HFFc6 (cell line): ENCODE measurements around the gene FSTL5. TPM values are rescaled to one million over a fixed set of nuclear protein-coding genes. Genes with fewer than 3 reads are reported as not detected.

Source experiments
- DNase-seq: peaks from one replicate; pipeline ENCODE4 v3.0.0-alpha.2; 2018
- H3K27ac Mint-ChIP-seq: 2 replicates; pipeline ENCODE4 v1.8.0; 2020; ENCODE audit warnings: mild to moderate bottlenecking, mixed read lengths
- H3K27me3 Mint-ChIP-seq: 2 replicates; pipeline ENCODE4 v1.8.0; 2021; ENCODE audit warnings: mild to moderate bottlenecking, moderate library complexity, mixed read lengths; ENCODE audit not compliant: insufficient read depth
- H3K36me3 Mint-ChIP-seq: 2 replicates; pipeline ENCODE4 v1.8.0; 2021; ENCODE audit warnings: low read depth, mixed read lengths
- H3K4me1 Mint-ChIP-seq: 2 replicates; pipeline ENCODE4 v1.8.0; 2020; ENCODE audit warnings: low read depth, mixed read lengths
- H3K4me3 Mint-ChIP-seq: 2 replicates; pipeline ENCODE4 v1.8.0; 2020; ENCODE audit warnings: mild to moderate bottlenecking, moderate library complexity, mixed read lengths
- H3K9me3 Mint-ChIP-seq: 2 replicates; pipeline ENCODE4 v1.8.0; 2020; ENCODE audit warnings: mild to moderate bottlenecking, mixed read lengths
- total RNA-seq, 6 experiments: library from RNA; stranded (reverse); fragmentation: NEBNext Ultra II Directional; extraction: Animal tissue kit (Norgen Biotek cat#: 25700); gene quantifications; 2 replicates in 1 of 6; 3 replicates in 5 of 6; pipeline ENCODE4 v1.2.3, GENCODE V29; 2021
- TF ChIP-seq, protein P1 (sequence below): fragments of 200-600 bp; sonication (generic); IDR thresholded peaks from 2 replicates; pipeline ENCODE4 v1.5.0; 2021; ENCODE audit warnings: antibody characterized with exemption, mild to moderate bottlenecking

FSTL5 gene
- total RNA-seq, 6 experiments from 2014 or later, result not detected

GRCh38 chr4:161463436-161463835 is 700.4 kb downstream of the FSTL5 start:
- Mint-ChIP-seq H3K27me3 (no peaks in the 10 kb centered on the region), H3K27ac (no peak overlapping the region), H3K9me3 (peaks cover 19% of the 10 kb centered on the region), H3K4me3 (no peak overlapping the region), H3K36me3 (no peaks in the 10 kb centered on the region), H3K4me1 (no peaks in the 10 kb centered on the region)
- DNase-seq, result no peak
- TF ChIP-seq, protein P1, sequence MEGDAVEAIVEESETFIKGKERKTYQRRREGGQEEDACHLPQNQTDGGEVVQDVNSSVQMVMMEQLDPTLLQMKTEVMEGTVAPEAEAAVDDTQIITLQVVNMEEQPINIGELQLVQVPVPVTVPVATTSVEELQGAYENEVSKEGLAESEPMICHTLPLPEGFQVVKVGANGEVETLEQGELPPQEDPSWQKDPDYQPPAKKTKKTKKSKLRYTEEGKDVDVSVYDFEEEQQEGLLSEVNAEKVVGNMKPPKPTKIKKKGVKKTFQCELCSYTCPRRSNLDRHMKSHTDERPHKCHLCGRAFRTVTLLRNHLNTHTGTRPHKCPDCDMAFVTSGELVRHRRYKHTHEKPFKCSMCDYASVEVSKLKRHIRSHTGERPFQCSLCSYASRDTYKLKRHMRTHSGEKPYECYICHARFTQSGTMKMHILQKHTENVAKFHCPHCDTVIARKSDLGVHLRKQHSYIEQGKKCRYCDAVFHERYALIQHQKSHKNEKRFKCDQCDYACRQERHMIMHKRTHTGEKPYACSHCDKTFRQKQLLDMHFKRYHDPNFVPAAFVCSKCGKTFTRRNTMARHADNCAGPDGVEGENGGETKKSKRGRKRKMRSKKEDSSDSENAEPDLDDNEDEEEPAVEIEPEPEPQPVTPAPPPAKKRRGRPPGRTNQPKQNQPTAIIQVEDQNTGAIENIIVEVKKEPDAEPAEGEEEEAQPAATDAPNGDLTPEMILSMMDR, result no peak

DNA sequence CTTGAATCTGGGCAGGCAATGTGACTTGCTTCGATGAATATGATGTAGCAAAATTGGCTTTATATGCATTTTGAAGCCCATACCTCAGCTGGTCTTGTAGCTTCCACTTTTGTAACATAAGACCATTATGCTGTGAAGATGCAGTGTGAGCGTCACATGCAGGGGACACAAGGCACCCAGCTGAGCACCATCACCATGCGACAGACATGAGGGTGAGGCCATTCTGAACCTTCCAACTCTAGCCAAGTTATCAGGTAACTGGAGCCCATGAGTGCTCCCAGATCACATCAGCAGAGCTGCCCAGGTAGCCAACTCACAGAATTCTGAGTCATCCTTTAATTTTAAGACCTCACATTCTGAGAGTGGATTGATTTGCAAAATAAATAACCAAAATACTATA is 705.9 kb downstream of the FSTL5 start:
- H3K4me1 Mint-ChIP-seq, result no peaks in the 10 kb centered on the region
- no peak for DNase-seq
- TF ChIP-seq, protein P1, result no peak
- no peaks in the 10 kb centered on the region for H3K36me3 Mint-ChIP-seq
- no peak overlapping the region for H3K27ac Mint-ChIP-seq
- no peaks in the 10 kb centered on the region for H3K27me3 Mint-ChIP-seq
- peaks cover 12% of the 10 kb centered on the region for H3K9me3 Mint-ChIP-seq
- no peak overlapping the region for H3K4me3 Mint-ChIP-seq

- Mint-ChIP-seq H3K9me3 (peaks cover 7% of the 10 kb centered on the region; the same call in 1 of the 2 replicates), H3K27me3 (no peaks in the 10 kb centered on the region), H3K4me3 (no peak overlapping the region), H3K27ac (no peak overlapping the region), H3K36me3 (no peaks in the 10 kb centered on the region), H3K4me1 (no peaks in the 10 kb centered on the region)
- TF ChIP-seq, protein P1, result no peak
- no peak for DNase-seq
These were observed 706.5 kb downstream of the FSTL5 start for GRCh38 chr4:161457311-161457710.

- DNase-seq, result no peak
These were observed 708.9 kb downstream of the FSTL5 start for GRCh38 chr4:161454860-161455259.

GRCh38 chr4:161448550-161449180 is 715.1 kb downstream of the FSTL5 start:
- peaks cover 13% of the 10 kb centered on the region for H3K9me3 Mint-ChIP-seq
- no peaks in the 10 kb centered on the region for H3K4me1 Mint-ChIP-seq
- H3K4me3 Mint-ChIP-seq, result no peak overlapping the region
- no peaks in the 10 kb centered on the region for H3K27me3 Mint-ChIP-seq
- H3K36me3 Mint-ChIP-seq, result no peaks in the 10 kb centered on the region
- TF ChIP-seq, protein P1, result no peak
- H3K27ac Mint-ChIP-seq, result no peak overlapping the region
- DNase-seq, result no peak

More at GRCh38 chr4:161454860-161455259, 708.9 kb downstream of the FSTL5 start:
- no peaks in the 10 kb centered on the region for H3K36me3 Mint-ChIP-seq
- H3K4me1 Mint-ChIP-seq, result no peaks in the 10 kb centered on the region
- H3K9me3 Mint-ChIP-seq, result 0 out of 2 replicates have a peak, but pooled peaks cover 3% of the 10 kb centered on the region
- TF ChIP-seq, protein P1, result no peak
- H3K27me3 Mint-ChIP-seq, result no peaks in the 10 kb centered on the region
- no peak overlapping the region for H3K4me3 Mint-ChIP-seq
- H3K27ac Mint-ChIP-seq, result no peak overlapping the region
